AG09319 (cell line): Measurements from ENCODE around the gene FOXP1.

Source experiments
- DNase-seq: peaks from one replicate; pipeline ENCODE4 v3.0.0-alpha.2; 2010; ENCODE audit warnings: low read depth; ENCODE audit errors: extremely low read depth
- TF ChIP-seq, protein P1 (sequence below): IDR thresholded peaks from 2 replicates; pipeline ENCODE4 v1.5.1; 2011; ENCODE audit warnings: low read depth, mild to moderate bottlenecking, inconsistent platforms, low read length, moderate library complexity

The FOXP1 gene

DNA sequence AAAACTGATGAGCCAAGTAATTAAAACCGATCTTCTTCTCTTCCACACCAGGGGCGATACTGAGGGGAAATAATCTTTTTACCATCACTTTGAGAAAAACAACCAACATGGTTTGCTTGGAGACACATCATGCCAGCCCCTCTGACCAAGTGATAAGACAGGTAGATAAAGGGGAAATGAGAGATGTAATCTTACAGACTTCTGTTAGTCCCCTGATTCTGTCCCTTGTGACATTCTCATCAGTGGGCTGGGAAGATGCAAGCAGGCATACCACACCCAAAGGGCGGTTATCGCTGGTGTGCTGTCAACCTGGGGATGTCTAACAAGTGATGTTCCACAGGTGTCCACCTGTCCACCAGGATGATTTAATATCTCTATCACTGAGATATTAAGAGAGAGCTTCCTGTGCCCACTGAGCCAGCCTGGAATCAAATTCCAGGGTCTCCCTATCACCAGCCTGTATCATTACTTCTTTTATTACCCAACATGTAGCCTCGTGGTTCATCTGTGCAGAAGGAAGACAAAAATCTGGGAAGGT lies 315.0 kb downstream of the FOXP1 start:
- TF ChIP-seq, protein P1, sequence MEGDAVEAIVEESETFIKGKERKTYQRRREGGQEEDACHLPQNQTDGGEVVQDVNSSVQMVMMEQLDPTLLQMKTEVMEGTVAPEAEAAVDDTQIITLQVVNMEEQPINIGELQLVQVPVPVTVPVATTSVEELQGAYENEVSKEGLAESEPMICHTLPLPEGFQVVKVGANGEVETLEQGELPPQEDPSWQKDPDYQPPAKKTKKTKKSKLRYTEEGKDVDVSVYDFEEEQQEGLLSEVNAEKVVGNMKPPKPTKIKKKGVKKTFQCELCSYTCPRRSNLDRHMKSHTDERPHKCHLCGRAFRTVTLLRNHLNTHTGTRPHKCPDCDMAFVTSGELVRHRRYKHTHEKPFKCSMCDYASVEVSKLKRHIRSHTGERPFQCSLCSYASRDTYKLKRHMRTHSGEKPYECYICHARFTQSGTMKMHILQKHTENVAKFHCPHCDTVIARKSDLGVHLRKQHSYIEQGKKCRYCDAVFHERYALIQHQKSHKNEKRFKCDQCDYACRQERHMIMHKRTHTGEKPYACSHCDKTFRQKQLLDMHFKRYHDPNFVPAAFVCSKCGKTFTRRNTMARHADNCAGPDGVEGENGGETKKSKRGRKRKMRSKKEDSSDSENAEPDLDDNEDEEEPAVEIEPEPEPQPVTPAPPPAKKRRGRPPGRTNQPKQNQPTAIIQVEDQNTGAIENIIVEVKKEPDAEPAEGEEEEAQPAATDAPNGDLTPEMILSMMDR = no peak
- no peak for DNase-seq

DNA sequence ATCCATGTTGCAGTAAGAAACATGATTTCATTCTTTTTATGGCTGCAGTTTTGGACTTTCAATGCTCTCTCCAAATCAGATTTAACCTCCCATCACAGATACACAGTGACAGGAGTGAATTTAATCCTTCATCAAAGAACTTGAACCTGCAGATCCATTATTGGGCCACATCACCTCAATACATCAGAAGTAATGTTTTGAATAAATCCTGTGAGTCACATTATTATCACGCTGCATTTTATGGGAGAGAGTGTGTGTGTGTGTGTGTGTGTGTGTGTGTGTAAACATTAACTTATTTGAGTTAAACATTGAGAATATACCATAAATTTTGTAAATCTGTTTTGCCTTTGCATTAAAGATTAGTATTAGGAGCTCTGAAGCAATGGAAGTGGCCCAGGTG lies 316.7 kb downstream of the FOXP1 start:
- TF ChIP-seq, protein P1 = no peak
- no peak for DNase-seq

DNA sequence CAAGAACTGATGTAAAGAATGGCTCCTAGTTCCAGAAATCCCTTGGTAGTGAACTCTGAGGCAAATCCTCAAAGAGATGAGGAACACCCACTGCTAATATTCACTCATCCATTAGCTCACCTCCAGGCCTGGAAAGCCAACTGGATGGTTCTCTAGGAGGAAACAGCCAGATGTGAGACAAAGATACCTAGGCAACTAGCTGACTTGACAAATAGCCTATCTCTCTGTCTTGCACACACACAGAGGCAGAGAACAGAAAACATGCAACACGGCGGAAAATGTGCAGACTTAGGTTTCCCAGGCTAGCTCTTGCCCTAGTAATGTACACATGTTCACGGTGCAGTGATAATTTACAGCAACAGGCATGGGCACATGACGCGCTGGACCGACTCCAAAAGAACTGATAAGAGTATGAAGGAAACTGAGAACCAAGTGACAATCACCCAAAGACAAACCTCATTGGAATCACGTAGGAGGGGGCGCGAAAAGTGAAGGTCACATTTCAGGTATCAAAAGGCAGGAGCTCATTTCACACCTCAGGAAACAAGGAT lies 318.1 kb downstream of the FOXP1 start:
- TF ChIP-seq, protein P1 = no peak
- no peak for DNase-seq

DNA sequence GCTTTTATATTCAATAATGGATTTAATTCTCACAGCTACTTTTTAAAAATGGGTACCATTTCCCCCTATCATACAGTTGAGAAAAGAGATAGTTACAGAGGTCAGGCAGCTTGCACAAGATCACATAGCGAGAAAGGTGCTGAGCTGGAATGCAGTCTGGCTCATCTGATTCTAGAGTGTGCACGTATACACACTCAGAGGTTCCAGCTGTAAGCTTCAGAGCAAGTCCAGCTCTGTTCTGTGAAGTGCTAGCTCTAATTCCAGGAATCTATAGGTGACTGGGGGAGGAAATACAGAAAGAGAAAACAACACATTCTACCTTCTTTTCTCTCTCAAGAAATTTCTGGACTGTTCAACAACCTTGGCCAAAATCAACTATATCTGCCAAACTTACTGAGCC lies 318.7 kb downstream of the FOXP1 start:
- DNase-seq = no peak
- TF ChIP-seq, protein P1 = no peak

DNA sequence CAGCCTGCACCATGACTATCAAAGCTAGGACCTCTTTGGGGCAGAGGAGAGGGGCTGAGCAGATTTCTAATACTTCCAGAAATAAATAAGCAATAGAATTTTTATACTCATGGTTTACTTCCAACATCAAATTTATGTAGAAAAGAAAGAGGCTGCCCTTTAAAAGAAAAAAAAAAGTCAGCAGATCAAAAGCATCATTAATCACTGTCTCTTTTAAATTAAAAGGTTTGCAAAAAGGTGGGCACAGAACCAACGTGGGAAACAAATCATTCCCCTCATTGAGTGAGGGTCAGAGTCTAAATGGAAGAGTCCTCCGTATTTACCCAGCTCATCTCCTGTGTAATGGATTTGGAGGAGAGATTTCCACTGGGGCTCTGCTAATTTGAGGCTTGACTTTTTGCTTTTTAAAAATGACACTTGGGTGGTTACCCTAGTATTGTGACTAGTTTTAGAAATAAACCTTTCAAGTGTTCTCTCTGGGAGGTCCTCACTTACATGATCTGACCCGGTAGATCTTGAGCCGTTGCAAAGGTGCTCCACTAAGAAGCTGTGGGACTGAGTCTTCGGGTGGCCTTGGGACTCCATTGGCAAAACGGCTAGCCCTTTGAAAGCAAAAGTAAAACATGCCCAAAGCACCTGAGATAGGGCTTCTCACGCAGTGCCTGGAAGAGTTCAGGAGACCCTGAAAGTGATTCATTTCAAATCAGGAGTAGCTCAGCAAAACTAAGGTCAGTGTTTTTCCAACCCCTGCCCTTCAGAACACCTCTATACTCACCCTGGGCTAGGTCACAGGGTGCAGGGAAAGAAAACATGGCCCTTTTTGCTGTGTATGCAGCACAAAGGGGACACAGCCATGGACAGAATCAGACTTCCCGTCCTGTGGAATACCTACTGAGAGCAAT lies 320.9 kb downstream of the FOXP1 start:
- TF ChIP-seq, protein P1 = no peak
- no peak for DNase-seq

DNA sequence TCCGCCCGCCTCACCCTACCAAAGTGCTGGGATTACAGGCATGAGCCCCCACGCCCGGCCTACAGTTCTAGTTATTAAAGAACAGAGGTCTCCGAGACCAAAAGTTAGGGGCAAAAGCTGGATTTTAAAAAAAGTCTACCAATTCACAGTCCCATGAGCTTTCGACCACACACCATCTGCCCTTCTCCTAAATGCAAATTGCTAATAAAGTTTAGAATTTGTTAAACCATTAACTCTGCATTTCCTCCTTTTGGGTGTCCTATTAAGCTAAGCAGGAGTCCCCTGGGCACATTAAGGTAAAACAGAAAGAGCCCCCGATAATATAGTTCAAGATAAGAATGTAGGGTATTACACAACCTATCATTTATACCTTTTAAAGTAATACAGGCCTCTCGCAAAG lies 322.7 kb downstream of the FOXP1 start:
- DNase-seq = no peak
- TF ChIP-seq, protein P1 = no peak

DNA sequence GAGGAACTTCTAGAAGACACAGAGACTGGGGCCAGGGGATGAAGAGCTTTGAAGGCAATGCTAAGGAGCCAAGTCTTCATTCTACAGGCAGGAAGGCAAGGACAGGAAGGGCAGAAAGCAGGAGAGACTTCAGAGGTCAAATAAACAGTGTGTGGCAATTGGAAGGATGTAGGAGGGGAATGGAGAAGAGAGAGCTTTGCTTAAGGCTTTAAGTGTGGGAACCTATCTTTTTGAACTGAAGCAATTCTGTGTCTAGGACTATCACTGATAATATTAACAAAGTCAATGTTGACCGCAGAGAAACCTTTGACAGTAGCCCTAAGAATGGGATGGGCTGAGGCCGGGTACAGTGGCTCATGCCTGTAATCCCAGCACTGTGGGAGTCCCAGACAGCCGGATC lies 325.0 kb downstream of the FOXP1 start:
- TF ChIP-seq, protein P1 = no peak
- DNase-seq = no peak
